ENCODE measurements around the gene MBLAC1.

DNA sequence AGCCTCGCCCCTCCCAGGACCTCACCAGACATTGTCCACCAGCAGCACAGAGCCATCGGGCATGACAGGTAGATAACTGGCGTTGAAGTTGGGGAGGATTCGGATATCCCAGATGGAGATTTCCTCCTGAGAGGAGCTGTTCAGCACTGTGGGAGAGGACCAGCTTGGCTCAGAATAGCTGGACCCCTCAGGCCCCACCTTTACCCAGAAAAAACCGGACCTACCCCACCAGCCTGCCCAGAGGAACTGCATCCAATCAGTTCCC is 30.2 kb downstream of the MBLAC1 start:
- TF ChIP-seq CTCF (IDR thresholded peaks at IDR 0.05; ENCODE audit: poor library complexity, severe bottlenecking) (no peak), TAF1 (IDR thresholded peaks at IDR 0.05; ENCODE audit: low read depth) (no peak)

Data from neural cell (in vitro differentiated cells).